ENCODE results near the gene PIEZO1.
A peak's percentile ranks its signal among the peaks of the same experiment; 100 is the strongest.

The PIEZO1 gene

DNA sequence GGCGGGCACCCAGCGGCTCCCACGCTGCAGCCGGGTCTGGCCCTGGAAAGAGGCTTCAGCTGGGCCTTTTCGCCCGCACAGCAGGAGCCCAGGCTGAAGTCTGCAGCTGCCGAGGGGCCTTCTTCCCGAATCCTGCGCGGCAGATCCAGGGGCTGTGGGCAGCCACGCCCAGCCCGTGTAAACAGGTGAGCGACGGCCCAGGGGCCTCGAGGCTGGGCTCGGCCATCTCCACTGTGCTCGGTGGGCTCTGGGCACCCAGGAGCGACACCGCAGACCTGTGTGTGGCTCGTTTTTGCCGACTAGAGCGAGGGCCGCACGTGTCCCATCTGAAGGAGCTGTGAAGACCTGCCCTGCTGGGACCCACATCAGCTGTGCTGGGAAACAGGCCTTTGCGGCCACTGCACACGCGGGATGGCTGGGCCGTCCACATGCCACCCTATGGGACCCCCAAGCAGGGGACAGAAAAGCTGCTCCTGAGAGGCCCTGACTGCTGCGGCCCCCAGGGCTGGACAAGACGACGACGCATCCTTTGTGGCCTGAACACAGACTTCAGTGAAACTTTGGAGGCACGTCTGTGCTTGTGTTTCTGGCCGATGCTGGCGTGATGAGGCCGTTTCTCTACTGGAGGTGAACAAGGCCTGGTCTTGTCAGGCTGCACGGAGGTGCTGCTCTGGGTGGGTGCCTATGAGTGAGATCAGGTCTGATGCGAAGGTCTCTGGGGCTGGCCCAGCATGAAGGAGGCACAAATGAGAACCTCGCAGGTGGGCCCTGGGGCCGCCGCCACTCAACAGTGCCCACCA lies 31.9 kb upstream of the PIEZO1 start:
- DNase-seq (ENCODE audit: low read depth in 3 of 3, low spot score in 1 of 3), result no peak

DNA sequence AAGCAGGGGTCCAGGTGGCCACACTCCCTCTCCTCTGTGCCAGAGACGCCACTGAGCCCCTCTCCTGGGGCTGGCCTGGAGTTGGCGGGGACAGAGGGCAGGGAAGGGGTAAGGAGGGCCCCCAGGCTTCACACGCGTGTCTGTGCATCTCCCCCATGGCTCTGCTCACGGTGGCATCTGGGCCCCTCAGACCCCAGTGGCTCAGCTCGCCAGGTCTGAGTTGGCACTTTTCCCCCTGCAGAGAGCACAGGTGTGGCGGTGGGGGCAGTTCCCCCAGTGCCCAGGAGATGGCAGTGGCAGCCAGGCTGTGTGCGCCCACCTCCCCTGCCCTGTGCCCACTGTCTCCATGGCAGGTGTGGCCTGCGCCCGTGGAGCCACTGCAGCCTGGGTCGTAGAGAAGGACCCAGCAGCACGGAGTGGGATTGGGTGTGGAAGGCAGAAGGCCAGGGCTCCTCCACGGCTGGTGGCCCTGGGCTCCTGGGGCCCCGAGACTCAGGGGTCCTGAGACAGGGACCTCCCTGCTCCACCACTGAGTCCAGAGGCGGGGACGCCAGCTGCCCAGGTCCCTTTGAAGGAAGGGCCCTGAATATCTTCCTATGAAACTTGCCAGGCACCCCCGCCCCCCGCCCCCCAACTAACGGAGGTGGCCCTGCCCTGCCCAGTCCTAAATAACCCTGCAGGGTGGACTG lies 31.0 kb upstream of the PIEZO1 start:
- DNase-seq (ENCODE audit: low read depth in 3 of 3, low spot score in 1 of 3), result peak in 2 of 3 donors; percentile 36 to 54

DNA sequence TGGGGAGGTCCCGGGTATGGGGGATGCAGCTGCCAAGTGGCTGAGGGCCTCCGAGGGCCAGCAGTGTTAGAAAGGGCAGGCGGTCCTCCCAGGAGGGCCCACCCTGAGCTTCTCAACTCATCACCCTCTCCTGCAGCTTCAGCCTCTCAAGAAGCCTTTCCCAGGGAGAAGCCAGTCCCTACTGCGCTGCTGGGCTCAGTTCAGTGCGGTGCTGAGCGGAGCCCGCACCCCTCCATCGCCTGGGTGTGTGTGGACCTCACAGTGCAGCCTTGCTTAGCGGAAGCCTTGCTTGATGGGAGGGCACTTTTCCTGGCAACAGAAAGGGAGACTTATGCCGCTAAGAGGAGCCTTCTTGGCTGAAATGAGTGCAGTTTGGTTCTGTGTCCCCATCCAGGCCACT lies 30.2 kb upstream of the PIEZO1 start:
- no peak for DNase-seq (ENCODE audit: low read depth in 3 of 3, low spot score in 1 of 3)

DNA sequence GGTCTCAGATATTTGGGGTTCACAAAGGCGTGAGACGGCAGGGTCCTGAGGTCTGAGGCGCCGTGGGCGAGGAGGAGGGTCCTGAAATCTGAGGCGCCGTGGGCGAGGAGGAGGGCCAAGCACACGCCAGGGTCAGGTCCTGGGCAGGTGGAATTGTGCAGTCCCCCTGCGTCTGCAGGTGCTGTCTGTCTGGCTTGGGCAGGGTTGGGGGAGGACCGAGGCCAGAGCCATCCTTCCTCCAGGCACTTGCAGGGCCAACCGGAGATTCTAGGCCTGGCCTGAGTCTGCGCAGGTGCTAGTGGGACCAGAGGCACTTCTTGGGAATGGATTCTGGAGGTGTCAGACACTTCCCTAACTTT lies 29.1 kb upstream of the PIEZO1 start:
- DNase-seq (ENCODE audit: low read depth in 3 of 3, low spot score in 1 of 3), result no peak

- DNase-seq (ENCODE audit: low read depth in 3 of 3, low spot score in 1 of 3), result no peak
Observed at GRCh38 chr16:88813269-88814143, 28.5 kb upstream of the PIEZO1 start.

DNA sequence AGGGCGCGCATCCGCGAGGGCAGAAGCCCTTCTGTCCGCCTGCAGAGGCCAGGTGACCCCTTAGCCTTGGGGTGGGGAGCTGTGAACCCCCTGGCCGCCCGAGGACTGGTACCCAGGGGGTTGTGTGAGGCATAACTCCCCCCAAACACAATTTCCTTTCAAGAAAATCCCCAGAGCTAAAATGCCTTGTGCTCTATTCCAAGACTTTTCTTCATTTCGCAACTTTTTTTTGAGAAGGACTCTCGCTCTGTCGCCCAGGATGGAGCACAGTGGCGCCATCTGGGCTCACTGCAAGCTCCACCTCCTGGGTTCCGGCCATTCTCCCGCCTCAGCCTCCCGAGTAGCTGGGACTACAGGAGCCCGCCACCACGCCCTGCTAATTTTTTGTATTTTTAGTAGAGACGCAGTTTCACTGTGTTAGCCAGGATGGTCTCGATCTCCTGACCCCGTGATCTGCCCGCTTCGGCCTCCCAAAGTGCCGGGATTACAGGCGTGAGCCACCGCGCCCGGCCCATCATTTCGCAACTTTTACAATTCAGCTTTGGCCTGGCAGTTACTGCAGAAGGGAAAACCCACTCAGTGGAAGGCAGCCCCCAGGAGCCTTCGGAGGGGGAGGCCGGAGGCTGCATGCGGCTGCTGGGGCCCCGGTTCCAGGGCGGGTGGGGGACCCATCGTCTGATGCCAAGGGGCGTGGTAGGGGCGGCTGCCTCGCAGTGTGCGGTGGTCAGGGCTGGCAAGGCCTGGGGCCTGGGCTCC lies 27.7 kb upstream of the PIEZO1 start:
- no peak for DNase-seq (ENCODE audit: low read depth in 3 of 3, low spot score in 1 of 3)

- peak; percentile 91 to 99 (median 96) for DNase-seq (ENCODE audit: low read depth in 3 of 3, low spot score in 1 of 3)
Observed at GRCh38 chr16:88811769-88812512, 26.9 kb upstream of the PIEZO1 start, which contains the start of gene APRT. TSS of gene APRT (minus strand) at chr16:88811928. CDS start at chr16:88811899, 29 bp downstream.

DNA sequence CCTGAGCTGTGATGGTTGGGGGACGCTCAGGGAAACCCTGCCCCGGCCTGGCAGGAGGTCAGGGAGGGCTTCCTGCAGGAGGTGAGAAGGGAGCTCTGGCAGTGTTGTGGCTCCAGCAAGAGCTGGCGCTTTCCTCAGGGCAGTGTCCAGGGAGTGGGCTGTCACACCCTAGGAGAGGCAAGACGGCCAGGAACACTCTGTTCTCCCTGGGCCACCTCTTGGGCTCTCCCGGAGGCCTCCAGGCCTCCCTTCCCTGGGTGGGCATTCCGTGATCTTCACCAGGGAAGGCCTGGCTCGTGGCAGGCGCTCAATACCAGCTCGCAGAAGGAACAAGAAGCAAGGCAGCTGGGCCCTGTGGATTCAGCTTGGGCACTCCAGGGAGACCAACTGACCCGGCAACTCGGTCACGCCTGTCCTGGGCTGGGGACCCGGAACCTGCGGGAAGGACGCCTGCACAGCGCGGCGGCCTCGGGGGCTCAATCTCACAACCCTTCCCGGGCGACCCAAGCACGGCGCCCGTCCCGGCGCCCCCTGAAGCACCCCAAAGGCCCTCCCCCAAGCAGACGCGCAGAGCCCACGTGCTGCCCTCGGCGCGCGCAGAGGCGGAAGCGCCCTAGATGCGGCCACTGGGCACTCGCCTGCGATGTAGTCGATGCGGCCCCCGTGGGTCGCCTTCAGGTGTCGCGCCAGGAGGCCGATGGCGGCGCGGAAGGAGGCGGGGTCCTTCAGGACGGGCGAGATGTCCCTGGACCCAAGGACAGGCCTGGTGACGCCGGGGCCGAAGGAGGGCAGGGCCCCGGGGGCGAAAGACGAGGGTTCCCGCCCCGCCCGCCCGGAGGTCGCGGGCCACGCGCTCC lies 26.1 kb upstream of the PIEZO1 start:
- peak in 2 of 3 donors; percentile 31 to 55 for DNase-seq (ENCODE audit: low read depth in 3 of 3, low spot score in 1 of 3)

DNA sequence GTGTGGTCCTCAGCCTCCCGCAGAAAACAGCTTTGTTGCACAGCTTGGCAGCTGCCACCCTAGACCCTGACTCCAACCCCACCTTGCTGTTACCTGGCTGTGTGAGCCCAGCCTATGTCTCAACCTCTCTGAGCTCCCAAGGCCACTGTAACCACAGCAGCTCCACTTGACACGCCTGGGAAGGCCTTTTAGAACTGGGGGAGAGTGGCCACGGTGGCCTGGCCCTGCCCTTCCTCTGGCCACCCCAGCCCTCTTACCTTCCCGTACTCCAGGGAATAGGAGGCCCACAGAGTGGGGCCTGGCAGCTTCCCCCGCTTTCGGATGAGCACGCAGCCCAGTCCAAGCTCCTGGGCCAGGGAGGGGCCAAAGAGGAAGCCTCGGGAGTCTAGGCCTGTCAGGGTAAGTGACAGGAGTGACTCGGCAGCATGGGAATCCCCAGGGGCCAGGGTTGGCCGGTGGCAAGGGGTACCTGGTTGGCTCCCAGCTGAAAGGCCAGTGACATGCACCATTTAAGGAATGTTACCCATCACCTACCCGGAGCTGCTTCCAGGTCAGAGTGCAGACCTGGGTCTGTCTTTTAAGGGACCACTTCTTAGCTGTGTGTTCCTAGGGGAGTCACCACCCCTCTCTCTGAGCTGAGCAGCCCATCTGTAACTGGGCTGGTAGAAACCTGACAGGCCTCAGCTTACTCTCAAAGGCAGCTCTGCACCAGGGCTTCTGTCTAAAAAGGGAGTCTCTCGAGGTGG lies 25.3 kb upstream of the PIEZO1 start:
- no peak for DNase-seq (ENCODE audit: low read depth in 3 of 3, low spot score in 1 of 3)

DNA sequence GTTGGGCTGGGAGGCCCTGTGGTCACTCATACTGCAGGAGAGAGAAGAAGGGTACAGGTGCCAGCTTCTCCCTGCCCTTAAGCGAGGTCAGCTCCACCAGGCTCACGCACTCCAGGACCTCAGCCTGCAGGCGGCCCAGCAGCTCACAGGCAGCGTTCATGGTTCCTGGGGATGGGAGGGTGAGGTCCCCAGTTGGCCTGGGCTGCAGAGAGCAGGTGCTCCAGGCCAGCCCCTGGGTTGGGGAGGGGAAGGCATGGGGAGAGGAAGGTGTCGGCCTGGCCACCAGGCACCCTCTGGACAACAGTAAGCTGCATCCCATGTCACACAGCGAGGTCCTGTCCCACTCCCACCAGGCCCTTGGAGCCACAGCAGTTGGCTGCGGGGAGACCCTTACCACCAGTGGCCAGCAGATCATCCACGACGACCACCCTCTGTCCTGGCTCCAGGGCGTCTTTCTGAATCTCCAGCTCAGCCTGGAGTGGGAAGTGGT lies 24.7 kb upstream of the PIEZO1 start:
- no peak for DNase-seq (ENCODE audit: low read depth in 3 of 3, low spot score in 1 of 3)

DNA sequence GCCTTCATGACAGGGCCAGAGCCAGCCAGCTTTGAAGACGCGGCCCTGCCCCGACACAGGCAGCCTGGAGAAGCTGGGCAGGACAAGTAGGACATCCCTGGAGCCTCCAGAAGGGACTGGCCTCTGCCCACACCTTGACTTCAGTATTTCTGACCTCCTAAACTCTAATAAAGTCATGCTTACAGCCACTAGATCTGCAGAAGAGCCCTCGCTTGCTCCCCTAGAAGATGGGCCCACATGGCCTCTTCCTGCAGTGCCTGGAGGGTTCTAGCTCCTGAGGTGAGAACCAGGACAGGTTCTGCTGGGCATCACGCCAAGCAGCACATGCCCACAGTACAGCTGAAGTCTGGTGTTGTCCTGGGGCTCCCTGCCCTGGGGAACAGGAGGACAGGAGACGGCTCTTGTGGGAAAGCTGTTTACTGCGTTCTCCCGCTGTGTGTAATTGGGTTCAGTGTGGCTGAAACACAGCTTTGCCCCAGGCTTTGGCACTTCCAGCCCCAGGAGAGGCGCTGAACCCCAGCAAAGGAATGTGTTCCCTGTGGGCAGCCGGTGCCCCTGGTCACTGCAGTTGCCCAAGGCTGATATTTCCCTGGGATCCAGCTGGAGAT lies 24.2 kb upstream of the PIEZO1 start:
- DNase-seq (ENCODE audit: low read depth in 3 of 3, low spot score in 1 of 3), result no peak

DNA sequence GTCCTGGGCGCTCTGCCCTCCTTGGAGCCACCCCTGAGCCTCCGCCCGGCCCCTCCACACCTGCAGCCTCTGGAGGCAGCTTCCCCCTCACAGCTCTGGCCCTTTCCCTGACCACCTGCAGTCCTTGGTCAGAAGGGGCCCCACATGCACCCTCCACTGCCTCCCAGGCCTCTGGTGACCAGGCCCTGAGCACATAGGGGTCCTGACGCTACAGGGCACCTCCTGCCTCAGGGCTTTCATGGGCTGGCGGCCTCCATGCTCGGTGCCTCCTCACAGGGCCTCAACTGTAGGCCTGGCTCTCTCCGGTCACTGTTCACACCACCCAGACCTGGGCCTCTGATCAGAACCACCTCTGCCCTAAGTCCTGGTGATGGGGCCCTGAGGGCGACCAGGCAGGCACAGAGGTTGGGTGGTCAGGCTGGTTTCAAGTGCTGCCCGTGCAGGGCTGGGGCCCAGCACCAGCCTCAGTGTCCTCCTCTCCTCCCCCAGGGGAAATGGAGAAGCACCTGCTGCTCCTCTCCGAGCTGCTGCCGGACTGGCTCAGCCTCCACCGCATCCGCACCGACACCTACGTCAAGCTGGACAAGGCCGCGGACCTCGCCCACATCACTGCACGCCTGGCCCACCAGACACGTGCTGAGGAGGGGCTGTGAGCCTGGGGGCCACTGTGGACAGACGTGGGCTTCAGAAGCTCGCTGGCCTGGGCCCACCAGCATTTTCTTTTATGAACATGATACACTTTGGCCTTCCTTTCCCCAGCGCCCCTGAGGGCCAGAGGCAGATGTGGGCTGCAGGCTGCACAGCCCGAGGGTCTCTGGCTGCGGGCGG lies 22.8 kb upstream of the PIEZO1 start:
- DNase-seq (ENCODE audit: low read depth in 3 of 3, low spot score in 1 of 3), result no peak

DNA sequence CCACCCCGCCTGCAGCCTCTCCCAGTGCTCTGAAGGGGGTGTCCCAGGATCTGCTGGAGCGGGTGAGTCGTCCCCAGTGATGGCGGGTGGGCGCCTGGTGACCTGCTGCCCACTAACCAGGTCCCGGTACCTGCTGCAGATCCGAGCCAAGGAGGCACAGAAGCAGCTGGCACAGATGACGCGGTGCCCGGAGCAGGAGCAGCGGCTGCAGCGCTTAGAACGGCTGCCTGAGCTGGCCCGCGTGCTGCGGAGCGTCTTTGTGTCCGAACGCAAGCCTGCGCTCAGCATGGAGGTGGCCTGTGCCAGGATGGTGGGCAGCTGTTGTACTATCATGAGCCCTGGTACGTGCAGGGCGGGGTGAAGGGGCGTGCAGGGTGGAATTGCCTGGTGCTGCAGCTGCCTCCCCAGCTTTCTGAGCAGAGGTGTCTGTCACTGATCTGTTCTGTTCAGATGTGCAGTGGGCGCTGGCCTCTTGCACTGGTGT lies 22.2 kb upstream of the PIEZO1 start:
- DNase-seq (ENCODE audit: low read depth in 3 of 3, low spot score in 1 of 3), result no peak

DNA sequence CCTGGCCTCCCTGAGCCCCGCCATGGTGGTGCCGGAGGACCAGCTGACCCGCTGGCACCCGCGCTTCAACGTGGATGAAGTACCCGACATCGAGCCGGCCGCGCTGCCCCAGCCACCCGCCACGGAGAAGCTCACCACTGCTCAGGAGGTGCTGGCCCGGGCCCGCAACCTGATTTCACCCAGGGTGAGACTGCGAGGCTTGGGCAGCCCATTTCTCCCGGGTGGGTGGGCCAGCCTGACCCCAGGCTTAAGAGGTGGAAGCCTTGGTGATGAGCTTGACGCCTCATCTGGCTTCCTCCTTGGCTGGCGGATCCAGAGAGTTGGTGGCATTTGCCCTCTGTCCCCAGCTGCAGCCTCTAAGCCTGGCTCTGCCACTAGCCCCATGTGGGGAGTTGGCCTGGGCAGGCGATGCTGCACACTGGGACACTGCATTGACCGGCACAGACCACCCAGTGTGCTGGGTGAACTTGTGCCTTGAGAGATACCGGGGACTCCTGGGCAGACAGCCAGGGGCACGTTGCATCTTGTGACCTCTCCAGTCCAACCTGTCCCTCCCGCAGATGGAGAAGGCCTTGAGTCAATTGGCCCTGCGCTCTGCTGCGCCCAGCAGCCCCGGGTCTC lies 21.6 kb upstream of the PIEZO1 start:
- DNase-seq (ENCODE audit: low read depth in 3 of 3, low spot score in 1 of 3), result no peak

DNA sequence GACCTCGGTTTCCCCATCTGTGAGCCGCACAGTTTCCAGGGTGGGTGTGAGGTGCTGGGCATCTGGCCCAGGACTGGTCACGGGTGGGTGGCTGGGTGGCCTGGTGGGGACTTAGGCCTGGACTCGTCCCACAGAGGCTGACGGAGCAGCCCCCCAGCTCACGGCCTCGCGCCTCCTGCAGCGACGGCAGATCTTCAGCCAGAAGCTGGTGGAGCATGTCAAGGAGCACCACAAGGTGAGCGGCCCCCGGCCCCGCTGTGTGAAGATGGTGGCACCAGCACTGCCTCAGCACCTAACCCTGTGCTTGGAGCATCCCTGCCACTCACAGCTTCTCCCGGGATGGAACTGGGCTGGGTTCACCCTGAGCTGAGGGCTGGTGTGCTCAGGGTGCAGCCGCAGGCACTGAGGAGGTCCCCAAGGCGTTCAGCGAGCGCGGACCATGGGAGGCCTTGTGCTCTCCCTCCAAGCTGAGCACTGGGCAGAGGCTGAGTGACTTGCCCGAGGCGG lies 20.9 kb upstream of the PIEZO1 start:
- no peak for DNase-seq (ENCODE audit: low read depth in 3 of 3, low spot score in 1 of 3)

GRCh38 chr16:88805340-88805715 lies 20.3 kb upstream of the PIEZO1 start:
- no peak for DNase-seq (ENCODE audit: low read depth in 3 of 3, low spot score in 1 of 3)
